ENCODE measurements around the gene EEF1AKMT3.

- TF ChIP-seq, protein P1, sequence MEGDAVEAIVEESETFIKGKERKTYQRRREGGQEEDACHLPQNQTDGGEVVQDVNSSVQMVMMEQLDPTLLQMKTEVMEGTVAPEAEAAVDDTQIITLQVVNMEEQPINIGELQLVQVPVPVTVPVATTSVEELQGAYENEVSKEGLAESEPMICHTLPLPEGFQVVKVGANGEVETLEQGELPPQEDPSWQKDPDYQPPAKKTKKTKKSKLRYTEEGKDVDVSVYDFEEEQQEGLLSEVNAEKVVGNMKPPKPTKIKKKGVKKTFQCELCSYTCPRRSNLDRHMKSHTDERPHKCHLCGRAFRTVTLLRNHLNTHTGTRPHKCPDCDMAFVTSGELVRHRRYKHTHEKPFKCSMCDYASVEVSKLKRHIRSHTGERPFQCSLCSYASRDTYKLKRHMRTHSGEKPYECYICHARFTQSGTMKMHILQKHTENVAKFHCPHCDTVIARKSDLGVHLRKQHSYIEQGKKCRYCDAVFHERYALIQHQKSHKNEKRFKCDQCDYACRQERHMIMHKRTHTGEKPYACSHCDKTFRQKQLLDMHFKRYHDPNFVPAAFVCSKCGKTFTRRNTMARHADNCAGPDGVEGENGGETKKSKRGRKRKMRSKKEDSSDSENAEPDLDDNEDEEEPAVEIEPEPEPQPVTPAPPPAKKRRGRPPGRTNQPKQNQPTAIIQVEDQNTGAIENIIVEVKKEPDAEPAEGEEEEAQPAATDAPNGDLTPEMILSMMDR (IDR thresholded peaks at IDR 0.05; ENCODE audit: borderline replicate concordance, extremely low read depth, low read length, poor library complexity, severe bottlenecking), result no peak
- TF ChIP-seq EZH2 (IDR thresholded peaks at IDR 0.05; ENCODE audit: borderline replicate concordance, low read depth, low read length, severe bottlenecking), result no peak
These were observed 32.4 kb upstream of the EEF1AKMT3 start for GRCh38 chr12:57739914-57740538.

Data from DND-41 (cell line).